GM12878 (cell line): Measurements from ENCODE around the gene AK8. TPM values are rescaled to one million over a fixed set of nuclear protein-coding genes. Genes with fewer than 3 reads are reported as not detected.

Experiments
- ATAC-seq: fragments of 200-7000 bp; cut with Tn5 transposase; 3 replicates; pipeline ENCODE4 v1.9.1; 2020; ENCODE audit warnings: mild to moderate bottlenecking, moderate library complexity
- BruUV-seq: library from RNA; stranded (reverse); fragments of 400-500 nt; replicated peaks from 2 replicates; lab custom pipeline; 2021; lab: Mats Ljungman, UMichigan
- CTCF ChIA-PET: fragments of 300-600 bp; sonication (Branson Sonifier 250); formaldehyde crosslinking; extraction: SDS; loops from one replicate; lab custom pipeline; 2021; ENCODE audit warnings: inconsistent platforms; lab: Yijun Ruan, JAX
- POLR2A ChIA-PET: fragments of 350-600 bp; formaldehyde crosslinking; extraction: SDS; loops from one replicate; lab custom pipeline; 2021; ENCODE audit warnings: inconsistent platforms; lab: Charles Lee
- RAD21 ChIA-PET: fragments of 300-600 bp; sonication (Branson Sonifier 250); formaldehyde crosslinking; loops from one replicate; lab custom pipeline; 2023; ENCODE audit warnings: antibody characterized with exemption; ENCODE audit not compliant: unreplicated experiment; lab: Charles Lee
- SMC1A ChIA-PET: fragments of 300-600 bp; sonication (Branson Sonifier 250); formaldehyde crosslinking; loops from one replicate; lab custom pipeline; 2023; ENCODE audit not compliant: unreplicated experiment, uncharacterized antibody; lab: Charles Lee
- DNase-seq: peaks from one replicate; pipeline ENCODE4 v3.0.0-alpha.2; 2011; ENCODE audit warnings: low read depth, low spot score
- FAIRE-seq: peaks from 3 replicates; lab custom pipeline; 2011; peaks lifted over from hg19 to GRCh38; lab: Jason Lieb, UNC
- H2AFZ ChIP-seq: 2 replicates; pipeline ENCODE4 v1.6.0; 2011; ENCODE audit warnings: low read depth, low read length, control low read depth; ENCODE audit not compliant: control insufficient read depth
- H3K27ac ChIP-seq: 2 replicates; pipeline ENCODE4 v1.5.1; 2011; ENCODE audit warnings: control low read depth; ENCODE audit not compliant: control insufficient read depth, insufficient read depth
- H3K27me3 ChIP-seq, 2 experiments: replicated peaks in 1 of 2; 2 replicates each; pipeline versions ENCODE4 v1.6.0 to v1.6.1; 2011; ENCODE audit warnings: low read length in 1 of 2; ENCODE audit not compliant: control insufficient read depth in 2 of 2, insufficient read depth in 2 of 2
- H3K36me3 ChIP-seq, 2 experiments: 2 replicates each; pipeline ENCODE4 v1.5.1; 2011; ENCODE audit warnings: low read length in 1 of 2; ENCODE audit not compliant: control insufficient read depth in 2 of 2, insufficient read depth in 2 of 2
- H3K4me1 ChIP-seq: 2 replicates; pipeline ENCODE4 v1.6.1; 2011; ENCODE audit warnings: mild to moderate bottlenecking, low read length, moderate library complexity, mixed read lengths; ENCODE audit not compliant: control insufficient read depth, insufficient read depth
- H3K4me2 ChIP-seq: 2 replicates; pipeline ENCODE4 v1.6.0; 2011; ENCODE audit warnings: control low read depth; ENCODE audit not compliant: control insufficient read depth, insufficient read depth
- H3K4me3 ChIP-seq: fragments of 200-600 bp; sonication (generic); 2 replicates; pipeline ENCODE4 v1.5.1; 2016
- H3K79me2 ChIP-seq: 2 replicates; pipeline ENCODE4 v1.6.0; 2011; ENCODE audit warnings: low read length; ENCODE audit not compliant: control insufficient read depth, insufficient read depth
- H3K9ac ChIP-seq: 2 replicates; pipeline ENCODE4 v1.8.0; 2011; ENCODE audit warnings: low read length, control low read depth, mixed read lengths; ENCODE audit not compliant: control insufficient read depth, insufficient read depth
- H3K9me3 ChIP-seq: replicated peaks from 3 replicates; pipeline ENCODE4 v1.5.1; 2011; ENCODE audit warnings: mild to moderate bottlenecking, low read length; ENCODE audit not compliant: control insufficient read depth, insufficient read depth
- H4K20me1 ChIP-seq: 2 replicates; pipeline ENCODE4 v1.6.0; 2011; ENCODE audit not compliant: control insufficient read depth, insufficient read depth
- CEBPB ChIP-seq, 2 experiments: fragments of 150-350 bp in 1 of 2; IDR thresholded peaks; 2 replicates each; pipeline ENCODE4 v1.6.1; 2012 to 2014; ENCODE audit warnings: low read depth in 2 of 2, low read length in 2 of 2, borderline replicate concordance in 1 of 2, inconsistent platforms in 1 of 2
- MAX ChIP-seq: IDR thresholded peaks from 2 replicates; pipeline ENCODE4 v1.6.1; 2012; ENCODE audit warnings: low read depth, low read length, improper control_type of control experiment
- MXI1 ChIP-seq: fragments of 150-350 bp; IDR thresholded peaks from 2 replicates; pipeline ENCODE4 v1.6.1; 2011; ENCODE audit warnings: low read depth, mild to moderate bottlenecking, inconsistent platforms, low read length, improper control_type of control experiment
- RBBP5 ChIP-seq: fragments of 200-600 bp; sonication (generic); conservative IDR thresholded peaks from 2 replicates; pipeline ENCODE4 v1.6.1; 2016
- SUZ12 ChIP-seq: fragments of 200-600 bp; sonication (generic); IDR thresholded peaks from one replicate; pipeline ENCODE4 v1.6.1; 2018; ENCODE audit warnings: antibody characterized with exemption, mild to moderate bottlenecking; ENCODE audit not compliant: unreplicated experiment
- ZBTB4 ChIP-seq: fragments of 450-650 bp; formaldehyde crosslinking; IDR thresholded peaks from 2 replicates; pipeline ENCODE4 v1.4.0; 2022; ENCODE audit warnings: mild to moderate bottlenecking, moderate library complexity
- WGBS: methylation state at CpG from one replicate; pipeline ENCODE4 v1.1.6; 2016; ENCODE audit warnings: low lambda C conversion rate; ENCODE audit not compliant: insufficient replicate concordance, insufficient coverage; ENCODE audit errors: missing lambda C conversion rate; 5-methylcytosine and 5-hydroxymethylcytosine counted together
- in situ Hi-C: fragments of 300-500 bp; cut with MboI; formaldehyde crosslinking; loops from 9 replicates; pipeline ENCODE4 v1.14.3; 2018; ENCODE audit warnings: mixed read lengths
- intact Hi-C: fragments of 100-400 bp; cut with micrococcal nuclease; formaldehyde crosslinking; loops from one replicate; pipeline ENCODE4 v1.14.2; 2022; ENCODE audit not compliant: unreplicated experiment
- polyA plus RNA-seq, 11 experiments: library from polyadenylated mRNA; depleted of rRNA in 4 of 11; unstranded in 6 of 11; stranded (reverse) in 5 of 11; fragments of >200 nt; fragmentation: Nextera tagmentation in 4 of 11; fragmentation: Illumina TruSeq in 1 of 11; extraction: Ambion mirVana in 4 of 11; extraction: Trizol in 1 of 11; gene quantifications; 1 replicate in 1 of 11; 2 replicates in 10 of 11; pipeline versions ENCODE4 v1.2.1 to v1.2.3, GENCODE V29; 2011 to 2016; ENCODE audit warnings: inconsistent platforms in 2 of 11, missing spikeins in 2 of 11, low read depth in 1 of 11
- total RNA-seq, 4 experiments: library from RNA; depleted of rRNA in 3 of 4; stranded (reverse); fragments of >200 nt in 3 of 4; fragmentation: Illumina TruSeq in 1 of 4; extraction: Trizol in 1 of 4; gene quantifications; 2 replicates each; pipeline versions ENCODE4 v1.2.1 to v1.2.3, GENCODE V29; 2013 to 2021

AK8 gene
- total and polyA plus RNA-seq, 10 of the 15 experiments (the other 5 are each of a cell fraction or from before 2014, with no cell fraction given), result 0.03 to 0.12 (median 0.06) TPM; not detected in 5

GRCh38 chr9:132813115-132813771, 64.8 kb downstream of the AK8 start:
- no peak overlapping the region for H2AFZ ChIP-seq
- peaks cover 2 to 8% of the 10 kb centered on the region in 2 experiments for H3K27me3 ChIP-seq
- H3K36me3 ChIP-seq, result no peaks in the 10 kb centered on the region
- no TSS peak for BruUV-seq
- H3K9me3 ChIP-seq, result no peaks in the 10 kb centered on the region
- TF ChIP-seq RBBP5 (no peak), SUZ12 (no peak), MAX (no peak)
- TF ChIP-seq, all 136 proteins: peak for 0
- Histone ChIP-seq H3K4me3 (no peak overlapping the region), H3K9ac (no peak overlapping the region), H3K4me2 (no peak overlapping the region), H3K4me1 (no peaks in the 10 kb centered on the region), H3K27ac (no peak overlapping the region), H4K20me1 (no peaks in the 10 kb centered on the region), H3K79me2 (no peaks in the 10 kb centered on the region)
- WGBS, result 77% methylated on average over 13 of the region's 13 CpGs
- ChIA-PET RAD21 (no interaction called here), CTCF (interaction anchor here (0.6 to 1.3 kb wide), 2 partner anchors 88 to 401 kb away, joined by 3 read pairs; no protein-coding TSS in a partner anchor), SMC1A (no interaction called here), POLR2A (no interaction called here)
- no peak for FAIRE-seq
- intact Hi-C loops (loop anchor here (5.0 kb wide), 1 partner anchor 89 kb away; no protein-coding TSS in a partner anchor), in situ Hi-C loops (no loop called here)
- no peak for ATAC-seq
- DNase-seq, result no peak

GRCh38 chr9:132811985-132812384, 66.1 kb downstream of the AK8 start:
- 72% methylated on average over 6 of the region's 6 CpGs for WGBS
- intact Hi-C loops, result loop anchor here (5.0 kb wide), 1 partner anchor 90 kb away; no protein-coding TSS in a partner anchor

More at GRCh38 chr9:132811985-132812384, 66.1 kb downstream of the AK8 start:
- BruUV-seq, result no TSS peak
- ChIA-PET RAD21 (no interaction called here), CTCF (interaction anchor here (1.3 kb wide), 1 partner anchor 89 kb away, joined by 3 read pairs; no protein-coding TSS in a partner anchor), POLR2A (no interaction called here), SMC1A (no interaction called here)
- ATAC-seq (no peak), FAIRE-seq (no peak), DNase-seq (no peak)
- no peaks in the 10 kb centered on the region for H4K20me1 ChIP-seq
- no peaks in the 10 kb centered on the region for H3K9me3 ChIP-seq
- H3K4me2 ChIP-seq, result no peak overlapping the region
- H3K79me2 ChIP-seq, result no peaks in the 10 kb centered on the region
- no peaks in the 10 kb centered on the region for H3K36me3 ChIP-seq
- TF ChIP-seq ZBTB4 (CRISPR knock-in tag) (no peak), CEBPB (IDR thresholded peaks at IDR 0.05; ENCODE audit: borderline replicate concordance in 1 of 2, low read depth in 2 of 2, low read length in 2 of 2) (no peak), MXI1 (no peak)
- H3K4me1 ChIP-seq, result no peaks in the 10 kb centered on the region
- H3K27ac ChIP-seq, result no peak overlapping the region
- peaks cover 2 to 4% of the 10 kb centered on the region in 2 experiments; a peak in 3 of 4 replicates for H3K27me3 ChIP-seq
- in situ Hi-C loops, result no loop called here
- H2AFZ ChIP-seq, result no peak overlapping the region
- no peak overlapping the region for H3K9ac ChIP-seq
- H3K4me3 ChIP-seq, result no peak overlapping the region
